ENCODE data around the gene KCNQ2.

KCNQ2 gene

GRCh38 chr20:63418617-63419016, 53.8 kb downstream of the KCNQ2 start:
- in situ Hi-C loops (cut with MboI; ENCODE audit: low sequenced_read_pairs) = no loop called here

GRCh38 chr20:63417738-63418120, 54.7 kb downstream of the KCNQ2 start:
- in situ Hi-C loops (cut with MboI; ENCODE audit: low sequenced_read_pairs) = no loop called here

GRCh38 chr20:63417097-63417737, 55.2 kb downstream of the KCNQ2 start:
- in situ Hi-C loops (cut with MboI; ENCODE audit: low sequenced_read_pairs) = no loop called here

DNA sequence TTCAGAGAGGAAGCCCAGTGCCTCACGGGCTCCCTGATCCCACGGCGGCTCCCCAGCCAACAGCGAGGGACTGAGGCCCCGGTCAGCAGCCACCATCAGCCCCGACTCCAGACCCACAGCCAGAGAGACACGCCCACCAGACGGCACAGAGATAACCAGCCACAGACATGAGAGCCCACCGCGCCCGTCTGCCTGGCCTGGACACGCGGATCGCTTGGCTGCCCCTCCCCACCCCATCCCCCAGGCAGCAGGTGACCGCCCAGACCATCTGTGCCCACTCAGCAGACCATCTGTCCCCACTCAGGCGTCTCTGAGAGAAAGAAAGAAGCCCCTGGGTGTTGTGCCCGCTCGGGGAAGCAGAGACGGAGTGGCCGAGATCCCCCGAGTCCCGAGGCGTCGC, 55.8 kb downstream of the KCNQ2 start:
- in situ Hi-C loops (cut with MboI; ENCODE audit: low sequenced_read_pairs) = no loop called here

GRCh38 chr20:63415647-63416391, 56.6 kb downstream of the KCNQ2 start:
- in situ Hi-C loops (cut with MboI; ENCODE audit: low sequenced_read_pairs) = no loop called here

DNA sequence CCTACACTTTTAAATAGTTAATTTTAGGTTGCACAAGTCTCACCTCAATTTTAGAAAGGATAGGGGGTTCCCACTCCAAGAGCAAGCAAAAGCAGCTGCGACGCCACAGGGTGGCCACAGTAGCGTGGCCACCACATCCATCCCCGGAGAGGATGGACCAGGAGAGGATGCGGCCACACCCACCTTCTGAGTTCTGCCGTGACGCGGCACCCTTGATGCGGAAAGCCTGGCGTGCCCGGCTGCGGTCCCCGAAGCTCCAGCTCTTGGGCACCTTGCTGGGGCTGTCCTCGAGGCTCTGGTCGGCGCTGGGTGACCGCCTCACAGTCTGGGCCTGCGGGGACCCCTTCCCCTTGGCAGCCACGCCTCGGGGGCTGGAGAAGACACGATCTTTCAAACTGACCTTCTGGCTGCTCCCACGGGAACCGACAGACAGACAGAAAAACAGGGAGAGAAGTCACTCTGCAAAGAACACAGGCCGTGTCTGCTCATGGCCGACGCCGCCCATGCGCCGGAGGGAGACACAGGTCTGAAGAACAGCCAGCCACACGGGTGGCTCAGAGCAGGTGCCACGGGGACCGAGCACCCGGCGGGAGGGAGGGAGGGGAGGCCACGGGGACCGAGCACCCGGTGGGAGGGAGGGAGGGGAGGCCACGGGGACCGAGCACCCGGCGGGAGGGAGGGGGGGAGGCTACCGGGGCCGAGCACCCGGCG, 57.6 kb downstream of the KCNQ2 start:
- in situ Hi-C loops (cut with MboI; ENCODE audit: low sequenced_read_pairs) = no loop called here

DNA sequence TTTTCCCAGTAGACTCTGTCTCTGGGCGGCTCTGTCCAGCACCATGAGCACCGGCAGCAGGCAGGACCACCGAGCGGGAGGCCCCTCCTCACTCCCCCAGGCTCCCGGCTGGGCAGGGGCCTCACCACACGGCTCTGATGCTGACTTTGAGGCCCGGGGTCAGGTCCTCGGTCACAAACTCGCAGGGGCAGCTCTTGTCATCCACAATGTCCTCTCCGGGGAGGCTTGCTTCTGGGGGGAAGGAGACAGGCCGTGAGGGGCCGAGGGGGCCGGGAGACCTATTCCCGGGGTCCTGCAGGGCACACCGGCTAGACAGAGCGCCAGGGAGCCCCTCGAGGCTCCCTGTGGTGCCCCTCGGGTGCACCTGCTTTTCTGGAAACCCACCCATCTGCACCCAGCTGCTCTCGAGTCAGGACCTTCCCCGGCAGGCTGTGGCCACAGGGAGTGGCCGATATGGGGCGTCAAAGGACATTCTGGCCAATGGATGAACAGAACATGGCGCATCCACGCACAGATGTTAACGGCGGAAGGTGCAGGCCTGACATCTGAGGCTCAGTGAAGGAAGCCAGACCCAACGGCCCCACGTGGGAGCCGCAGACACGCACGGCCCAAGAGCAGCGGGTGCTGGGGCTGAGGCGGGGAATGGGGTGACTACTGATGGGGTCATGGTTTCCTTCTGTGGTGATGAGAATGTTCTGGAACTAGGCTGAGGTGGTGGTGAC, 58.3 kb downstream of the KCNQ2 start:
- in situ Hi-C loops (cut with MboI; ENCODE audit: low sequenced_read_pairs) = no loop called here

DNA sequence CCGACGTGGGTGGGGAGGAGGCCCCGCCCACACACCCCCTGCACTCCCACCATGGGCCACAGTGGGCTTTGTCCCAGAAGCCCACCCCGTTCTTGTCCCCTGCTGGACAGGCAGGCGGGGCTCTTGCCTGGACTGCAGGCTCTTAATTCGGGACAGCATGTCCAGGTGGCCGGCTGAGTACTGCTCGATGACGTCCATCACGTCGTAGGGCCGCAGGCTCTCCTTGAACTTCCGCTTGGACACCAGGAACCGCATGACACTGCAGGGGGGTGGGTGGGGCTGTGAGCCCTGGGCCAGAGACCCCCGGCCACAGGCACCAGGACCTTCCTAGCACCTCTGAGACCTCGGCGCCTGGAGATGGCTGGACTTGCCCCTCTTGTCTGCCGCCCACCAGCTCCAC, 59.1 kb downstream of the KCNQ2 start:
- in situ Hi-C loops (cut with MboI; ENCODE audit: low sequenced_read_pairs) = no loop called here

DNA sequence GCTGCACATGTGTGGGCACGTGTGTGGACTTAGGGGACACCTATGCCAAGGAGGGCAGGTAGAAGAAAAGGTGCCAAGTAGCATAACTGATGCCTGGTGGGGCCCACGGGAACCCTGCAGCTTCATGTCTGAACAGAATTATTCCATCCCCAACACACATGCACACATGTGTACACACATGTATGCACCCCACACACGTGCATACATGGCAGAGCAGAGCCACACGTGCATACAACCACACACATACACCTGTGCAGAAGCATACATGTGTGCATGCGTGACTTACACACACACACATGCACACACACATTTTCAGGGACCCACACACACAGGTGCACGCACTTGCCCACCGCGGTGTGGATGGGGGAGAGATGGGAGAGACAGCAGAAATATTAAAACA, 59.6 kb downstream of the KCNQ2 start:
- in situ Hi-C loops (cut with MboI; ENCODE audit: low sequenced_read_pairs) = no loop called here

DNA sequence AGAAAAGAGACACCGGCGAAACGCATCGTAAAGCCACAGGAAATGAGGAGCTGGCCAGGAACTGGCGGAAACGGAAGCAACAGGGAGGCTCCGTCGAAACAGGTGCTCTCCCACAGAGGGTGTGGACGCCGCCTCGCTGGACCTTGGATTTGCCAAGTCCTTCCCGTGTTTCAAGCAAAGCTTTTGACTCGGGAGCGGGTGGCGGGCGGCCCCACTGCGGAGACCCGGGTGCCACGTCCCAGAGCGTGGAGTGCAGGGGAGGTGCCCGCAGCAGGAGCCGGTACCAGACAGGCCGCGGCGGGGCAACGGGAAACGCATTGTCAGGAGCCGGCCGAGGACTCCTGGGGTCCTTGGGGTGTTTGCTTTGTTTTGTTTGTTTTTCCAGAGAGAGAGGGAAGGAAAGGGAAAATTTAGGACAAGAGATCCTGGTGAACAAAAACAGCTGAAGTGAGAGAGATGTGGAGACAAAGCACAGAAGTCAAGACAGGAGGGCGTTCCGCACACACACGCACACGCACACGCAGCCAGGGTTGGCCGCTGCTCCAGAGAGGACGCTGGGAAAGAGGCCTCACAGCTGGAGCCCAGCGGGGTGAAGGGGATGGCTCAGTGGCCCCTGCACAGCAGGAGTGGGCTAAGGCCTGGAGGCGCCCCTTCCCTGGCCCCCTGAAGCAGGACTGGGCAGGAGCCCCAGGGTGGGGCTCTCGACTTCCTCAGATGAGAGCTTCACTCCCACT, 60.4 kb downstream of the KCNQ2 start:
- in situ Hi-C loops (cut with MboI; ENCODE audit: low sequenced_read_pairs) = no loop called here

- in situ Hi-C loops (cut with MboI; ENCODE audit: low sequenced_read_pairs) = no loop called here
Measured at GRCh38 chr20:63411151-63411897, 61.1 kb downstream of the KCNQ2 start.

DNA sequence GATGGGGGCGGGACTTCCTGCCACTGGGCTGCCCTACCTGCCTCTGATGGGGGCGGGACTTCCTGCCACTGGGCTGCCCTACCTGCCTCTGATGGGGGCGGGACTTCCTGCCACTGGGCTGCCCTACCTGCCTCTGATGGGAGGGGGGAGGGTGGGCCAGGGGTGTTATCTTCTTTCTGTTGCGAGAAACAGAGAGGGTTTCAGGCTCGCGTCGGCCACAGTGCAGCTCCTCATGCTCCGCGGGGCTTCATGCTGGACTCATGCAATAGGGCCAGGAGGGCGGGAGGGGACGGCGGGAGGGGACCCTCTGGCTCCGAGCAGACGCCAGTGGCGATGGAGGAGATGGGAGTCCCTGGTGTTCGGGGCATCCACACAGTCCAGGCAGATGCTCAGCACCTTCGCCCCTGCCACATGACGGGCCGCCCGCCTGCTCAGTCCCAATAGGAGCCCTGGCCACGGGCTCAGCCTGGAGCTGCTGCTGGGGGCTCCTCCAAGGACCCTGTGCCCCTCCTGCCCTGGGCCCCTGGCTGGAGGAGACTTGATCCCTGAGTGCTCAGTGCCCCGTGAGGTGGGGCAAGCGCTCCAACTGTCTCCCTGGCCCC, 62.5 kb downstream of the KCNQ2 start:
- in situ Hi-C loops (cut with MboI; ENCODE audit: low sequenced_read_pairs) = no loop called here

GRCh38 chr20:63409066-63409833, 63.2 kb downstream of the KCNQ2 start:
- in situ Hi-C loops (cut with MboI; ENCODE audit: low sequenced_read_pairs) = no loop called here

GRCh38 chr20:63408684-63409046, 63.8 kb downstream of the KCNQ2 start:
- in situ Hi-C loops (cut with MboI; ENCODE audit: low sequenced_read_pairs) = no loop called here

DNA sequence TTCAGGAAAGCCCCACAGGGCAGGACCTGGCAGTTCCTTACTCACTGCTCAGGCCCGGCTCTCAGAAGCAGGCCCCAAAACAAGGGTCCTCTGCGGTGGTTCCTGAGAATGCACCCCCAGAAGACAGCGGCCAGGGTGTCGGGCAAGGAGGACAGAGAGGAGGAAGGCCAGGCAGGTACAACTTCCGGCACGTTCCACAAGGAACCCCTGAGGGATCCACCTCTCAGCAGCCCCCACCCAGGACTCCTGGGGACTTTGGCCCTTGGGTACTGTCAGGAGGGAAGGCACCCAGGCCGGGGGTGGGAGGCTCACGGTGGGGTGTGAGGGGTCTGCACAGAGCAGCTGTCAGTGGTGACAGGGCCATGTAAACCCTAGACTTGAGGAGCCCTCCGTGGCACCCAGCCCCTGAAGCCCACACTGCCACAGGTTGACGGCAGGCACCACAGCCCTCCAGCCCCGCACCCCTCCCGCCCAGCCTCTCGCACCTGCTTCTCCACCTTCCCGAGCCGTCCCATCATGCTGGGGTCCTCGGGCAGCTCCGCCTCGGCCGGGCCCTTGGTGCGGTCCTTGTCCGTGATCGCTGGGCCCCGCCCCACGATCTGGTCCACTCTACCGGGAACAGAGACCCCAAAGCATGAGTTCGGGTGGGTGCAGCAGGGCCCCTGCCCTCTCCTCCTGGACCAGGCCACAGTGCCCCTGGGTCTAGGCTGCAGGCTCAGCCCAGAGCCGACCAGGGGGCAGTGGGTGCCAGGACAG, 64.3 kb downstream of the KCNQ2 start:
- in situ Hi-C loops (cut with MboI; ENCODE audit: low sequenced_read_pairs) = no loop called here

- in situ Hi-C loops (cut with MboI; ENCODE audit: low sequenced_read_pairs) = no loop called here
Measured at GRCh38 chr20:63406617-63407245, 65.7 kb downstream of the KCNQ2 start.

- in situ Hi-C loops (cut with MboI; ENCODE audit: low sequenced_read_pairs) = no loop called here
Measured at GRCh38 chr20:63406011-63406410, 66.4 kb downstream of the KCNQ2 start.

Measured in hTERT RPE-1 (cell line).